ENCODE measurements around the gene SLC6A13.
A peak's percentile ranks its signal among the peaks of the same experiment; 100 is the strongest.
"Not testable (repeated sequence)": the region's sequence is repeated elsewhere in the genome, so short reads cannot be mapped to it uniquely, and the experiment has no call there.

Gene SLC6A13

DNA sequence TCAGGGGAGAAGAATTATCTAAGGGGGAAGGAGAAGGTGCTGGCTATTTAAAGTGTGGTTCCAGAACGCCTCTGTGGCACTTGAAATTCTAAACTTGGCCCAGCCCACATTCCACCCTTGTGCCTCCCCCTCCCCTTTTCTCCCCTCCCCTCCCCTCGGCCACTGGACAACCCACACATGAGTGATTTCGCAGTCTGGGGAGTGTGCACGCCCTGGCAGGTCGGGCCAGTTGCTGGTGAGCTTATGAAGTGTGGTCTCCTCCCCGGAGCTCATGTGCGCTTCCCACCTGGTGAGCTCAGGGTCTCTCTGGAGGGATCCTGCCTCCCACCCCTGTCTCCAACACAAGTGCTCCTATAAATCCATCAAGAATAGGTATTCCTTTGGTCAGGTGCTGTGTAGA lies at the start of gene SLC6A13:
SLC6A13 (minus strand) TSS at position 20 of the 400 bp plus-strand sequence. CDS start 2,784 bp downstream, outside the sequence.
- peak; percentile 19 for DNase-seq

DNA sequence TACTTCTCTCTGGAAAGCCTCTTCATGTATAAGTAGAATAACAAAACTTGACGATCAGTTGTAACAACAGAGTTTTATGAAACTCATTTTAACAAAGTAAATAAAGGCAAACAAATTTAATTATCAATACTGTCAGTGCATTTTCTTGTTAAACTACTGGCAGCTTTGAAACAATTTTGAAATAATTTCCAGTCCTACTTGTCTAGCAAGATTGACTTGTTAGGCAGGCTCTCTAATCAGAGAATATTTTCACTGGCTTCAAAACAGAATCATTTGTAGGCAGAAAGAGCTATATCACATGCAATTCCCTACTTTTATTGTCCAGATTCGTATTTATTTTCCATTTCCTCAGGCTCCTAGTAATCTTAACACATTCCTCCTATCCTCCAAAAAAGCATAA lies 45.9 kb upstream of the SLC6A13 start:
- no peak for DNase-seq

DNA sequence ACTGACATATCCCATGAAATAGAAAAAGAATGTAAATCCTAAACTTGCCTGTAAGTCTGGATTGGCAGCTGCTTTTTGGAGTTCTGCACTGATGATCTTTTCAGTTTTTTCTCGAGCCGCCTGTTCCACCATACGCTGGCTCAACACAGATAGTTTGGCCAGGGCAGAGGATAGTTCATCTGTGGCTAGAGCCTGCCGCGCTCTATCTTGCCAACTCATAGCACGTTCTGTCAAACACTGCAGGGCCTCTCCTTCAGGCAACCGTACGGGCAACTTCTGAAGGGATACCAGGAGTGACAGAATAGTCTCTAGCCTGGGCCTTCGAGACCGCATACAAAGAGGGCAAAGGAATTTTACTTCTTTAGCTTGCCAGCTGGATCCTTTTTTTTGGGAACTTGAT lies 44.8 kb upstream of the SLC6A13 start:
- no peak for DNase-seq

DNA sequence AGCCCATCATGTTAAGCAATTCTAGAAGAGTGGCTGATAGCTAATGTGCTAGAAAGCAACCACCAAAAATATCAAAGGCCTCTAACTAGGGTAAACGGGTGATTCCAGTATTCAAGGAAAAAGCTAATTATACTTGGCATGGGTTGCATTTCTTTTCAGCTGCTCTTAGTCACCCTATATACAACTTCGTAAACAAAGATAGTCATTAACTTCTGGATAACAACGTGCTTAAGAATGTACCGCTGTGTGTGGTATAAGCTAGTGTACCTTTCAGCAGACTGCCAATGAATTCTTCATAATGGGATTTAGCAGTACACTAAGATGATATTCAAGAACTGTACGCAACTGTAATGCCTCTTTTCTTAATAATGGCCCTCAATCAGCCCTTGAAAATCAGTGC lies 42.2 kb upstream of the SLC6A13 start:
- DNase-seq = no peak

DNA sequence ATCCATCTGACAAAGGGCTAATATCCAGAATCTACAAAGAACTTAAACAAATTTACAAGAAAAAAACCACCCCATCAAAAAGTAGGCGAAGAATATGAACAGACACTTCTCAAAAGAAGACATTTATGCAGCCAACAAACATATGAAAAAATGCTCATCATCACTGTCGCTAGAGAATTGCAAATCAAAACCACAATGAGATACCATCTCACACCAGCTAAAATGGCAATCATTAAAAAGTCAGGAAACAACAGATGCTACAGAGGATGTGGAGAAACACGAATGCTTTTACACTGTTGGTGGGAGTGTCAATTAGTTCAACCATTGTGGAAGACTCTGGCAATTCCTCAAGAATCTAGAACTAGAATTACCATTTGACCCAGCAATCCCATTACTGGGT lies 40.1 kb upstream of the SLC6A13 start:
- DNase-seq = not testable (repeated sequence)

DNA sequence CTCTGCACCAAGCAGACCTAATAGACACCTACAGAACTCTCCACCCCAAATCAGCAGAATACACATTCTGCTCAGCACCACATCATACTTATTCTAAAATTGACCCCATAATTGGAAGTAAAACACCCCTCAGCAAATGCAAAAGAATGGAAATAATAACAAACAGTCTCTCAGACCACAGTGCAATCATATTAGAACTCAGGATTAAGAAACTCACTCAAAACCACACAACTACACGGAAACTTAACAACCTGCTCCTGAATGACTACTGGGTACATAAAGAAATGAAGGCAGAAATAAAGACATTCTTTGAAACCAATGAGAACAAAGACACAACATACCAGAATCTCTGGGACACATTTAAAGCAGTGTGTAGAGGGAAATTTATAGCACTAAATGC lies 37.5 kb upstream of the SLC6A13 start:
- DNase-seq = not testable (repeated sequence)

DNA sequence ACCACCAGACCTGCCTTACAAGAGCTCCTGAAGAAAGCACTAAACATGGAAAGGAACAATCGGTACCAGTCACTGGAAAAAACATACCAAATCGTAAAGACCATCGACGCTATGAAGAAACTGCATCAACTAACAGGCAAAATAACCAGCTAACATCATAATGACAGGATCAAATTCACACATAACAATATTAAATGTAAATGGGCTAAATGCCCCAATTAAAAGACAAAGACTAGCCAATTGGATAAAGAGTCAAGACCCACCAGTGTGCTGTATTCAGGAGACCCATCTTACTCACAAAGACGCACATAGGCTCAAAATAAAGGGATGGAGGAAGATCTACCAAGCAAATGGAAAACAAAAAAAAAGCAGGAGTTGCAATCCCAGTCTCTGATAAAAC lies 36.9 kb upstream of the SLC6A13 start:
- DNase-seq = not testable (repeated sequence)

DNA sequence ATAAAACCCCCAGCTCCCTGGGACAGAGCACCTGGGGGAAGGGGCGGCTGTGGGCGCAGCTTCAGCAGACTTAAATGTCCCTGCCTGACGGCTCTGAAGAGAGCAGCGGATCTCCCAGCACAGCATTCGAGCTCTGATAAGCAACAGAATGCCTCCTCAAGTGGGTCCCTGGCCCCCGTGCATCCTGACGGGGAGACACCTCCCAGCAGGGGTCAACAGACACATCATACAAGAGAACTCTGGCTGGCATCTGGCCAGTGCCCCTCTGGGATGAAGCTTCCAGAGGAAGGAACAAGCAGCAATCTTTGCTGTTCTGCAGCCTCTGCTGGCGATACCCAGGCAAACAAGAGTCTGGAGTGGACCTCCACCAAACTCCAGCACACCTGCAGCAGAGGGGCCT lies 35.4 kb upstream of the SLC6A13 start:
- DNase-seq = not testable (repeated sequence)

DNA sequence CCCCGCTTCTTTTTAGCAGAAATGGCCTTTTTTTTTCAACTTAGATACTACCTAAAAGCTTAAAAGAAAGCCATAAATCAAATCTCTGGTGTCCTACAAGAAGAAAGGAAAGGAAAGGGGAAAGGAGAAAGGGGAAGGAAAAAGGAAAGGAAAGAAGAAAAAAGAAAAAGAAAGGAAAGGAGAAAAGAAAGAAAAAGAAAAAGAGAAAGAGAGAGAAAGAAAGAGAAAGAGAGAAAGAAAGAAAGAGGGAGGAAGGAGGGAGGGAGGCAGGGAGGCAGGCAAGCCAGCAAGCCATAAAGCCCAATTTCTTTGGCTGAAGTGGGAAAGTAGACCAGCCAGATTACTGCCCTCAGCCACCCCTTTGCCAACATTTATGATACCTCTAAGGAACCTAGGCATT lies 32.5 kb upstream of the SLC6A13 start:
- no peak for DNase-seq

DNA sequence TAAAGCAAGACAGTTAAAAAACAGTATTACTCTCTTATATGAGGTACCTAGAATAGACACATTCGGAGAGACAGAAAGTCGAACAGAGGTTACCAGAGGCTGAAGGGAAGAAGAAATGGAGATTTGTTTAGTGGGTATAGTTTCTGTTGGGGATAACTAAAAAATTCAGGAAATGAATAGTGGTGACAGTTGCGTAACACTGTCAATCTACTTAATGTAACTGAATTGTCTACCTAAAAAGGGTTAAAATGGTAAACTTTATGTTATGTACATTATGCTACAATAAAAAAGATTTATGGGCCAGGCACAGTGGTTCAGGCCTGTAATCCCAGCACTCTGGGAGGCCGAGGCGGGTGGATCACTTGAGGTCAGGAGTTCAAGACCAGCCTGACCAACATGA lies 30.6 kb upstream of the SLC6A13 start:
- DNase-seq = no peak

DNA sequence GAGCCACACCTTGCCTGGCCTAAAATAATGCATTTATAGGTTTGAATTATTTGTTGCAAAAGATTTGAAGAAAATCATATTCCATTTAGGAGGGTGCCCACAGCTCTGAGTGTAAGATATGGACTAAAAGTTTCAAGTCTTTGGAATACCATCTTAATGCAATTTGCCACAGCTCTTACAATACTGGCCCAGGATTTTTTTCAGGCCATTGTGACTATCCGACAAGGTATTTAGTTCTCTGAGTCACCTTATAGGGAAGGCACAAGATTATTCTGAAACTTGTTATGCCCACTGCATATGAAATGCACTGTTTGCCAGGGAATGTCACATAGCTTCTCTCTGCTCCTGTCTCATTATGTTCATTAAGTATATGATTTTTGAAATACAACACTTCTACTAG lies 29.6 kb upstream of the SLC6A13 start:
- DNase-seq = peak; percentile 8

DNA sequence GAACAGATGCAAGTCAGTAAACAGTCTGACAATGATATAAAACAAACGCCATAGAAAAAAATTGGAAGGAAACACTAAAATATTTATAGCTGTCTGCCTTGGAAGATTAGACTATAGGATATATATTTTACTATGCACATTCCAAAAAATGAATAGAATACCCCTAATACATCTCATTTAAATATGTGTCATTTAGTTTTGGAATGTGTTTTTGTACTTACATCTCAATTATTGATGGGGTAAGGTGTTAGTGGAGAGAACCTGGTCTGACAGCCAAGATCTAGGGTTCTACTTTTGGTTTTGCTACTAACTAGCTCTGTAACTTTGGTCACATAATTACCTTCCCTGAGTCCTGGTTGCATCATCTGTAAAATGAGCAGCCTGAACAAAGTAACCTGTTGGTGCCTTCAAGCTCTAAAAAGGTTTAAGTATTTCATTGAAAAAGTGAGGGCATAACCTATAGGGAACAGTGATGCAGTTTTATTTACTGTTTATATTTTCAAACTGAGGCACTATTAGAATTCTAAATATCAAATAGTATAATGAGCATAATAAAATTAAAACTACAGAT lies 28.6 kb upstream of the SLC6A13 start:
- no peak for DNase-seq

DNA sequence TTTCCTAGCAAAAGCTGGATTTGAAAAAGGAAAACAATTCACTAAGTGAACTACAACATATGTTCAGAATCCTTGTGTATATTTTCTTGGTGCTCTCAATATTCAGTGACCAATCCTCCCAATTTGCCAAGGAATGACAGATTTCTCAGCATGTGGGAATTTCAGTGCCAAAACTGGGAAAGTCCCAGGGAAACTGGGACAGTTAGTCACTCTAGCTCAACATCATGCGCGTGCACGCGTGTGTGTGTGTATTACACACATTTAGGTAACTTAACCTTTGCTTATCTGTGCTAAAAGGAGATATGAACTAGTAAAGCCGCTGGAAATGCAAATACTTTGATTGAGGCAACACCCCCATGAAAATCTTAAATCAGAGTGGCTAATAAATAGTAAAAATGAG lies 26.1 kb upstream of the SLC6A13 start:
- DNase-seq = peak; percentile 49

DNA sequence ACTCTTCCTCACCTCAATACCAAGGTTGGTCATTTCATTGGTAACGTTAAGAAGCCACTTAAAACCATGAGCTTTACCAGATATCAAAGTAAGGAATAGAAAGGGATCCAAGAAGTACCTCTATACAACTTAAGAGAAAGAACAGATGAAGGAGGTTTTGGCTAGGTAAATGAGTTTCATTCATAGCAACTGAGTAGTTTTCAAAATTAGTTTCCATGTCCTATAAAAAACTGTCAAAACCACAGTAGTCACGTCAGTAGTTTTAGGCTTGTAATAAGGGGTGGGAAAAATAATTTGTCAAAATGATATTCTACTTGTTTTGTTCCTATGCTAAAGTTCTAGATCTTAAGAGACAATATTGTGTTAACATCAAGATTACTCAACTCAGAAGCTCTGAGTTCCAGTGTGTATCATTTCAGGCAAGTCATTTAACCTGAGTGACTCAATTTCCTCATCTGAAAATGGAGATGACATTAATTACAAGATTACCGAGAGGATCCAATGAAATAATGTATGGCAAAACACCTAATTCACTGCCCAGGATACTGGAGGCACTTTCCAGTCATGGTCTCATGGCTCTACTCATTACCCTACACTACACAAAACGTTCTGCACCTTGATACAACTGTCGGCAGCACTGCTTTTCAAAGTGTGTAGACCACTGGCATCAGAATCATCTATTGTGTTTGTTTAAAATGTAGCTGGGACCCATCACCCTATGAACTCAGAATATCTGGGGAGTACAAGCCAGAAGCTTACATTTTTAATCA lies 24.1 kb upstream of the SLC6A13 start:
- DNase-seq = no peak

DNA sequence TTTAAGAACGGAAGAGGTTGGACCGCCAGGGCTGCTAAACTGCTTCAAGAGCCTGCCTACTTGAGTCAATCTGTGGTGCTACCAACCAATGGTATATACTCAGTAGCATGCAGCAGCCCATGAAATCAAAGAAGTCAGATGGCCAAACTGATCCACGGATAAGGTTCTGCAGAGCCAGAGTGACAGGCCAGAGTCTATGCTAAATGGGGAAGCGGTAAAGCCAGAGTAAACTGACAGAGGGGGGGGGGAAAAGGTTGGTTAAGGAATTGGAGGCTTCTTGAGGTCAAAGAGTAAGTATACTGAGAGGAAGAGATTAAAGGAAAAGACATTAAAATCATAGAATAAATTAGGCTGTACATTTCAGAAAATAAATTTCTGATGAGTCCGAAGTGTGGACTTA lies 15.4 kb upstream of the SLC6A13 start:
- DNase-seq = no peak

DNA sequence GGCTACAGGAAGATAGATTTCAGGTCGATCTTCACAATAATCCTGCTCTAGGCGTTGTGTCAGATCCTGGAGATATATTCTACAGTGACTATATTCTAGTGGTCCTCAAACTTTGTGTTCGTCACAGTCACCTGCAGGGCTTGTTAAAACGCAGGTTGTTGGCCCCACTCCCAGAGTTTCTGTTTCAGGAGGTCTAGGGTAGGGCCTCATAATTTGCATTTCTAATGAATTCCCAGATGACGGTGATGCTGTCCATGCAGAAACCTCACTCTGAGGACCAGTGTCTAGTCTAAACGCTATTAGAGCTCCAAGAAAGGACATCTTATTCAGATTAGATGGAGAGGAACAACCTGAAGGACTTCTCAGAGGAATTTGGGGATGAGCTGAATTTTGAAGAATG lies 13.2 kb upstream of the SLC6A13 start:
- DNase-seq = no peak

DNA sequence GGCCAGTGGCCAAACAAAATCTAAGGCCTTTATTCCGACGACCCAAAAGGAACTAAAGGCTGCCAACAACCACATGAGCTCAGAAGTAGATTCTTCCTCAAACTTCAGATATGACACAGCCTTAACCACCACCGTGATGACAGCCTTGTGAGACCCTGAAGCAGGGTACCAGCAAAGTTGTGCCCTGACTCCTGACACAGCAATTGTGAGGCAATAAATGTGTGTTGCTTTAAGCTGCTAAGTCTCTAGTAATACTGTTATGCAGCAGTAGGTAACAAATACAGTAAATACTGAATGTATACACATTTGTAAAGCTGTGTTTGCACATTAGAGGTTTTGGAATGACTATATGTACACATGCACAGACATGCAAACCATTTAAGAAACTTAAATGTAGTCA lies 10.7 kb upstream of the SLC6A13 start:
- no peak for DNase-seq

DNA sequence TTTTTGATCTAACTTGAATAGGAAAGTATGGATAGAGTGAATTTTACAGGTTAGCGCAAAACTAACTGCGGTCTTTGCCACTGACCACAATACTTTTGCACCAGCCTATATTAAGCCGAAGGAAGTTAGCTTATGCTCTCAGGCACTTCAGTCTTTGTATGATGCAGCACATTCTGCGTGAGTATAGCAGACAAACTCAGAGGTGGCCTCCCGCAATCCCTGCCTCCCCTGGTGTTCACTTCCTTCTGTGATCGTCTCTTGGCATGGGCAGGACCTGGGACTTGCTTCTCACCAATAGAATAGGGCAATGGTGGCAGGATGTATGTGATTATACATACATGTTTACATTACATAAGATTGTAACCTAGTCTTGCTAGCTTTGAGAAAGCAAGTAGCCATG lies 10.3 kb upstream of the SLC6A13 start:
- no peak for DNase-seq

DNA sequence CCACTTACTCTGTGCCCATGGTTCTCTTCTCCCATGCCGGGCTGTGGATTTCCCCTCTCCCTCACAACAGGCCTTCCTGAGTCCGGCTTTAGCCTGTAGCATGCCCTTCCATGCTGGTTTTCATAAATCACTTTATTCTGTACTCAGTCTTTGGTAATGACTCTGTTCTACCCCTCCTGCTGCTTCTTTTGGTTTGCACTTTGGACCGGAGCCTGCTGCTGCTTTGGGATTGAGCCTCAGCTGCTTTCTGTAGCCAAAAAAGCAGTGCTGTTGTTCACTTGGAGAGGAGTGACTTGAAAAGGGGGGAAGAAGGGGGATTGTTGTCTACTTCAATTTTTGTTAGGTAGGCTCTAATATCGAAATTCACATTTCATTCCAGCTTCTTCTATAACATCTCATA lies 8.5 kb upstream of the SLC6A13 start:
- no peak for DNase-seq

DNA sequence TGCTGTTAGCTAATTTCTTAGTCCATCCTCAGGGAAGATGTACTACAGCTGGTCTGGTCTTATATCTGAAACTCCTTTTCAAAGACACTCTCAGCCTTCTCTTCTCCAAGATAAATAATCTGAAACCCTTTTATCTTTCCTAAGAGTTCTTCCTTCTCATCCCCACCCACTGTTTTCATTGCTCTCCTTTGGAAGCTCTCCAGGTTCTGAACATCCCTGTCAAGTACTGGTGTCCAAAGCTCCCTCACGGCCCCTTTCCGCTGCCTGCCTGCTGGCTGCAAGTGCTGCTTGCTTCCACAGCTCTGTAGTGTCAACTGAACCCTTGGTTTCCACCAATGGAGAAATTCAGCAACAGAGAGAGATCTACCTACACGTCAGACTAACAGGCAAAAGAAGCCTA lies 6.6 kb upstream of the SLC6A13 start:
- DNase-seq = peak; percentile 9

DNA sequence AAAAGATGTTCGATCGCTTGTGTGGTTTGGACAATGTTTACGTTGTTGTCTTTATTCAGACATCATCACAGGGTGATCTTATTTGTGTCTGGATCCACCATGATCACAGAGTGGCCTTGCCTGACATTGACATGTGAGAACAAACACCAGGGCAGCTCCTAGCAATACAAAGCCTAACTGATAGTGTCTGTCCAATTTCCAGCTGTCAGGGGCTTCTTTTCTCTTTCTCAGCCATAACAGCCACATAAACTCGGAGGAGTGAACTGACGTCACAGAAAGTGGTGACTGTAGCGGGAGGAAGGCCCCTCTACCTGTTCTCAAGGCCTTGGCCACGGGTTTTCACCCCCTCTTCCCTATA lies 5.8 kb upstream of the SLC6A13 start:
- no peak for DNase-seq

DNA sequence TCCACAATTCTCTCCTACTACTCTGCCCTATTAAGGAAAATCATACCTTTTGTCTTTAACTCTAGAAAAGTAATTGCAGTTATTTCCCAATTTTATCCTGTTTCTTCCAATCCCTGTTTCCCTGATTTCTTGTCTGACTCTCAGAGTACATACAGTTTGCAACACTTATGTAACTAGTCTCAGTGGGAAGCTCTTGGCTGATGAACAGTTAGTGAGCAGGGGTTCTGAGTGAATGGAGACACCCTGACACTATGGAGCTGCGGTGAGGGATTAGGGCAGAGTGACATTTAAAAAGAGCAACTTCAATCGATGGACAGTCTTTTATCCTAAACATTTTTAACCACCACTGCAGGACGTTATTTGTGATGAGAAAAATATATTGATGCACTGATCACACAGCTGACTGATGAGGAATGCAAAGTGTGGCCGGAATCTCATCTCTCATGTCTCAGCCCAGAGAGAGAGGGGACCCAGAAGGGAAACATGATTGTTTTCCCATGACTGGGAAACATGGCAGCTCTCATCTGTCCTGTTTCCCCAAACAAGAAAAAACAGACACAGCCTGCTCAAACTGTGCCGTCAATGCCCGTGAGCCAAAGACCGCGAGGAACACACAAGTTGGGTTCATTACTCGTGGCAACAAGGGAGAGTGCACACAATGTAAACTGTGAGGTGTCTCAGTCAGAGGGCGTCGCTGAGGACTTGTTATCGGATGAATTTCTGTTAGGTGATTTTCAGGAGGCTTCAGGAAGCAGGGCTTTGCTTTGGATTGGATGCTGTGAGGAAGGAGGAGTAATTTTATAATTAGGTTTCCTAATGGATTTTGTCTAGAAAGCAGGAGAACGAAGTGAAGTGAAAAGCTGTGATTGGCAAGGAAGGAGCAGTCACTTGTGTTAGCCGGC lies 5.2 kb upstream of the SLC6A13 start:
- DNase-seq = peak; percentile 1

DNA sequence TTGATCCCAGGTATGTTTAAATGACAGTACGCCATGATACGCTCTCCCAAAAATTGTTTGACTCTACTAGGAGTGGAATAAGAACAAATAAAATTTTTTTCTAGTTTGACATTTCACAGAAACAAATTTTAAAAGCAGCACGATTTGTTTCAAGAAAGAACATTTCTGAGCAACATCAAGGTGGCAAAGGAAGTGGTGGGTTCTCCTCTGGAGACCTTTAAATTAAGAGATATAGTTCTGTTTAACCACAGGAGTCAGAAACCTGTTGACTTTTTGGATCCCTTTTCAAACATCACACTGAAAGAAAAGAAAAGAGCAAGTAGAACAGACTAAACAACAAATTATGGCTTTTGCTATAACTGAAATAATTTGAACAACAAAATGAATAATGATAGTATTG lies 2.5 kb upstream of the SLC6A13 start:
- DNase-seq = no peak

DNA sequence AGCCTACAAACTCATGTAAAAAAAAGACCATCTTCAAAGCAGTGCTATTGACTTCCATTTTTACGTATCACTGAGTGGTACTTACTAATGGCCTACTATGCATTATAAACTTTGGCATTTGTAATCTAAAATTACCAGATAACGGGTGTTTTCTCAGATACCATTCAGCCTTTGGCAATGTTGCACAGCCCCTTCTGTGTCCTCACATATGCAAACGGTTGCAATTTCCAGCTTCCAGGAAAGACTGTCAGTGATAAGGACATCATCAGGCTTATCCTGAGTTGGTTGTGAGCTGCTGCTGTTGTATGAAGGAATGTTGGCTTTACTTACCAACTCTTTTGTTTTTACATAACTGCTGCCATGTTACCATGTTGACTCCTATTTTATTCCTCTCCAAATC lies 1.6 kb upstream of the SLC6A13 start:
- DNase-seq = no peak
